ENCODE measurements around the gene ATP5PB.
A peak's percentile ranks its signal among the peaks of the same experiment; 100 is the strongest.

Gene ATP5PB

GRCh38 chr1:111446967-111447892, 2.0 kb upstream of the ATP5PB start:
- DNase-seq (ENCODE audit: low read depth, low spot score), result no peak

DNA sequence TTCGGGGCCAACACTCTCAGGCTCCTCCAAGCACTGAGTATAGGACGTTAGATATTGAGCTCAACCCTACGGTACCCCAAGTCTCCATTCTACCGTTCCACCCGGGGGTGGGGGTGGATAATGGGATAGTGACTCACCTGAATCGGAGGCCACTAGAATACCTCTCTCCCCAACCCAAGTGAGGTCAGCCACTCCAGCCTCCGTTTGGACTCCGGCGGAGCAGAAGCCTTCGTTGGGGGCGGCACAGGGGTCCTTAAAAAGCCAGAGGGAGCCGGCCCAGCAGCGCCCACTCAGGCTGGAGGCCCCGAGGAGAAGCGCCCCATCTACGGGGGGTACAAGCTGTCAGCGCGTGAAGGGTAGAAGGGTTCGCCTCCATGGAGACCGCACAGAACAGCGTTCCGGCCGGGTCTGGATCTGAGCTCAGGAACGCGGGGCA, 764 bp upstream of the ATP5PB start:
- peak; percentile 45 for DNase-seq (ENCODE audit: low read depth, low spot score)

GRCh38 chr1:111449703-111450017, 396 bp downstream of the ATP5PB start:
- no peak for DNase-seq (ENCODE audit: low read depth, low spot score)

DNA sequence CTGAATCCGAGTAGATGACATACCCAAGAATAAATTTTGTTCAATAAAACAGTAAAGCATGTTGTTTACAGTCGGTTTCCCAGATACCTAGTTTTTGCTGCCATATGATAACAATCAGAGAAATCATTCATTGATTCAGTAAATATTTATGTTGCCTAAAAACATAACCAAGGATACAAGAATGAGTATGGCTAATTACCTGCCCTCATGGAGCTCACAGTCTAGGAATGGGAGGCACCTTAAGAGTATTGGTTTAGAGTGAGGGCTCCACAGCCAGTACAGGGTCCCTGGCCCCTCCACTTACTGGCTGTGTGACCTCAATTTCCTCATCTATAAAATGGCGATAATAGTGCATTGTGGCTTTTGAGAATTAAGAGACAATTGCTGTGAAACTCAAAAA, 921 bp downstream of the ATP5PB start:
- DNase-seq (ENCODE audit: low read depth, low spot score), result no peak

- no peak for DNase-seq (ENCODE audit: low read depth, low spot score)
Measured at GRCh38 chr1:111452581-111452980, 3.3 kb downstream of the ATP5PB start.

DNA sequence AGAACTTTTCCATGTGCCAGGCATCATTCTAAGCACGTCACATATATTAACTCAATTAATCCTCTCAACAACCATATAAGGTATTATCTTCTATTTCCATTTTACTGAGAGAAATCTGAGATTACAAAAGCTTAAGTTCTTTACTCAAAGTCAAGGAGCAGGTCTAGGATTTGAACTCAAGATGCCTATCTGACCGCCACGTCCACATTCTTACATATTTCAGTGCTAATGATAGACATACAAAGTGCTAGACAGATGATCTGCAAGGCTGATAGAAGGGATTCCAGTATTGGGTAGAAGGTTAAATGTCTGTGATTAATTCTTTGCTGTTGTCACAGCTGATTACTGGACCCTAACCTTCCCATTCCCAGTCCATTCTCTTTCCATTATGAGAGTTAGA, 4.4 kb downstream of the ATP5PB start:
- no peak for DNase-seq (ENCODE audit: low read depth, low spot score)

DNA sequence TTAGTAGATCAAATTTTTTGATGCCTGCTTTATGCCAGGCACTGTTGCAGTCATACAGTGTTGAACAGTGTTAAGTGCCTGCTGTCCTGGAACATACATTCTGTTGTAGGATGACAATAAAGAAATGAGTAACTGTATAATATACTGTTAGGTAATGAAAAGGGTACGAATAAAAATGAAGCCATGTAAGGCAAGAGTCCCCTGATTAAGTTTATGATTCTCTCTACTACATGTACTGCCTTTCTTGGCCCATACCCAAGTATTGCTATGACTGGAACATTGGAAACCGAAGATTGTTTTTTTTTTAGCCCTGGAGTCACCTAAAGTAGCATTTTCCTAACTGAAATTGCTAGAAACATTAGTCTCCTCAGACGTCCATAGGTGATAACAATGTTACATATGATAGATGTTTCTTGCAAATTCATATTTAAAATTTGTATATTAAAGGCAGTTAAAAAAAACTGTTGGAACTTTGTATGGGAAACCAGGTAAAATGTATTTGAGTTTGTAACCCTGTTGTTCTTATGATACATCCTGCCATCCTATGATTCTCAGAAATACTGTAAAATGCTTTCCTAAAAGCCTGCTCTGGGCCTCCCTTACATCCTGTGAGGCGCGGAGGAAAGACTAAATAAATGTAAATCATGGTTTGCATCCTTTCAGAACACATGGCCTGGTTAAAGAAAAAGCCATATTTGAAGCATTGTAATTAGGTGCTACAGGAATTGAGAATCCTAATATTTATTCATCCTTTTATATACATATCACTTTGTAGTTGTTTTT, 5.8 kb downstream of the ATP5PB start:
- DNase-seq (ENCODE audit: low read depth, low spot score), result no peak

GRCh38 chr1:111455642-111456031, 6.4 kb downstream of the ATP5PB start:
- DNase-seq (ENCODE audit: low read depth, low spot score), result no peak

GRCh38 chr1:111461765-111462164, 12.5 kb downstream of the ATP5PB start:
- no peak for DNase-seq (ENCODE audit: low read depth, low spot score)

- no peak for DNase-seq (ENCODE audit: low read depth, low spot score)
Measured at GRCh38 chr1:111462370-111463028, 13.2 kb downstream of the ATP5PB start.

GRCh38 chr1:111463029-111463683, 13.9 kb downstream of the ATP5PB start:
- DNase-seq (ENCODE audit: low read depth, low spot score), result peak; percentile 44

DNA sequence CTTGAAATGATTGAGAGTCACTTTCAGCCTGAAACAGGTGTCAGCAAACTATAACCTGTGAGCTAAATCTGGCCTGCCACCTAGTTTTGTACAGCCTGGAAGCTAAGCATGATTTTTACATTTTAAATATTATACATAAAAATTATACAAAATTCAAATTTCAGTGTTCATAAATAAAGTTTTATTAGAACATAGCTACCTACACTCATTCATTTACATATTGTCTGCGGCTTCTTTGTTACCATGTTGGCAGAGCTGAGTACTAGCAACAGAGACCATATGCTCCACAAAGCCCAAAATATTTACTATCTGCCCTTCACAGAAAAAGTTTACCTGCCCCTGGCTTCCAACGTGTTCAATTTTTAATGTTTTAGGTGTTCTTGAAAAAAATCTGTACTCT, 16.5 kb downstream of the ATP5PB start:
- DNase-seq (ENCODE audit: low read depth, low spot score), result no peak

- DNase-seq (ENCODE audit: low read depth, low spot score), result no peak
Measured at GRCh38 chr1:111466480-111466879, 17.2 kb downstream of the ATP5PB start.

DNA sequence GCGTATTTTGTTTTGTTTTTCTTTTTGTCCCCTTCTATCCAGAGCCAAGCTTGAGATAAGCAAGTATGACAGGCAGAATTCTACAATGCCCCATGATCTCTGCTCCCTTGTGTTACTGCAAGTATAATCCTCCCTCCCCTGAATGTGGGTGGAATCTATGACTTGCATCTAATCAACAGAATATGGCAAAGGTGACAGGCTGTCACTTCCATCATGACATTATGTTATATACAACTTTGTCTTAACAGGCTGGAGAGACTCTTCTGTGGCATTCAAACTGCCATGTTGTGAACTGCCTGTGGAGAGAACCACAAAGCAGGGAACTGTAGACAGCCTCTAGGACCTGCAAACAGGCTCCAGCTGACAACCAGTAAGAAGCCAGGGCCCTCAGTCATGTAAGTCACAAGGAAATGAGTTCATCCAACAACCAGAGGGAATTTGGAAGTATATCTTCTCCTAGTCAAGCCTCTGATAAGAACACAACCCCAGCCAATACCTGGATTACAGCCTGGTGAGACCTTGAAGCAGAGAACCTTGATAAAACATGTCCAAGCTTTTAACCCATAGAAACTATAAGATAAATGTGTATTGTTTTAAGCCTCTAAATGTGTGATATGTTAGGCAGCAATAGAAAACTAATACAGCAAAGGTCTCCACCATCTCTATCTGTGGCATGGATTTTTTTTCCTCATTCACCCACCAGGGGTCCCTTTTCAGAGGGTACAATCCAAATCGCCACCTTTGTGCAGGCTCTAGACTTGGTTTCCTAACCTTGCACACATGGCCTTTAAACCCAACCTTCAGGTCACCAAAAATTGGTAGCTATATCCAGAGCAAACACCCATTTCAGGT, 18.8 kb downstream of the ATP5PB start:
- no peak for DNase-seq (ENCODE audit: low read depth, low spot score)

- DNase-seq (ENCODE audit: low read depth, low spot score), result no peak
Measured at GRCh38 chr1:111468717-111469100, 19.4 kb downstream of the ATP5PB start.

DNA sequence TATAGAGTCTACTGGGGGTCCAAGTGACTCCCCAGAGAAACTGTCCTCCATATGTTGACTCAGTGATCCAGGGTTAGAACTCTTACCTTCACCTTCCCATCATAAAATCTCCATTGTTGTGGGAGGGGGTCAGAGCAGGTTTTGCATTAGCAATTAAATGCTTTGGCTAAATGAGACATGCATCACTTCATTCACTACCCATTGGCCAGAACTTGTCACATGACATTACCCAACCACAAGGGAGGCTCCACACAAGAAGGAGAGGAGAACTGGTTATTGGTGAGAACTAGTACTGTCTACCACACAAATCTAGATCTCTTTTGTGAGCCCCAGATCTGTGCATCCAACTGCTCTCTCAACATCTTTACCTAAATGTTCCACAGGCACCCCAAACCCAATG, 20.3 kb downstream of the ATP5PB start:
- DNase-seq (ENCODE audit: low read depth, low spot score), result no peak

DNA sequence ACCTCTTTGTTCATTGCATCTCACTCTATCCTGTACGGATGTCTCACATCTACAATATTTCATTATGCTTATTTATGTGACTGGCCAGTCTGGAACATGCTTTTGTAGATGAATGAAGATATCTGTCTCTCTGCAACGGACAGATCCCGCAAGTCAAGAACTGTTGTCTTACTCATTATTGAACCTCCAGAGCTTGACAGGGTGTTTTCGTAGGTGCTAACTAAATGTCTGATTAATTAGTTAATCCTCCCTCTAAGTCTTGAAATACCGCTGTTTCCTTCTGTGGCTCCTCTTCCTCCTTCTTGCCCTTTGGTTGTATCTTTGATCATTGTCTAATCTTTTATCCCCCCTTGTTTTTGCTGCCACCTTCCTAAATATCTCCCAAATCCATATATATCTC, 21.3 kb downstream of the ATP5PB start:
- DNase-seq (ENCODE audit: low read depth, low spot score), result no peak

DNA sequence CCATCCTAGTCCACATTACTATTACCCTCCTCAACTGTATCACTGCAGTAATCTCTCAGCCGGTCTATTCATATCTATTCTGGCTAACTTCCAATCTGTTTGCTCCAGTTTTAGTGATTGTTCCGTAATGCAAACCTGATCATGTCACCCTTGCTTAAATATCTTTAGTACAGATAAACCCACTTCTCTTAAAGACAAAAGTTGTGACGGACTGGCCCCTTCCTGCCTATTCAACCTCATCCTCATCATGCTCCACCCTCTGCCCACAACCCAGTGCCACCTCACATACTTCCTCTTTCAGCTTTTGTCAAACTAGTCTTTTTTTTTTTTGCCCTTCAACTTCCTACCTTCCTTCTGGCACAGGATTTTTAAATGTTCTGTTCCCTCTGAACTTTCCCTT, 21.7 kb downstream of the ATP5PB start:
- no peak for DNase-seq (ENCODE audit: low read depth, low spot score)

DNA sequence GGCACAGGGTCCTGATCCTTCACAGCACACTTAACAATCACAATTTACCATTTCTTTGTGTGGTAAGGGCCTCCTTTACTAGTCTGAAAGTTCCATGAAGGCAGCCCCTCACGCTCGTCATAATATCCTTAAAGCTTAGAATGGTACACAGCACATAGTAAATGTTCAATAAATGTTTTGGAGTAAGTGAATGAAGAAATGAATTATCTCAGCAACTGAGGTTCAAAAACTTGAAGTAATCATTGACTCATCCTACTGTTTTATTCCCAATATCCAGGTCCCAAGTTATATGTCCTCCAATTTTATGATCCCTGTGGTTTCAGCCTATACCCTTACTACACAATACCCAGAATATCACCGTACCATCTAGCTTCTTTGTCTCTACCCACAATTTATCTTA, 22.3 kb downstream of the ATP5PB start:
- no peak for DNase-seq (ENCODE audit: low read depth, low spot score)

GRCh38 chr1:111474106-111474505, 24.8 kb downstream of the ATP5PB start:
- DNase-seq (ENCODE audit: low read depth, low spot score), result no peak

DNA sequence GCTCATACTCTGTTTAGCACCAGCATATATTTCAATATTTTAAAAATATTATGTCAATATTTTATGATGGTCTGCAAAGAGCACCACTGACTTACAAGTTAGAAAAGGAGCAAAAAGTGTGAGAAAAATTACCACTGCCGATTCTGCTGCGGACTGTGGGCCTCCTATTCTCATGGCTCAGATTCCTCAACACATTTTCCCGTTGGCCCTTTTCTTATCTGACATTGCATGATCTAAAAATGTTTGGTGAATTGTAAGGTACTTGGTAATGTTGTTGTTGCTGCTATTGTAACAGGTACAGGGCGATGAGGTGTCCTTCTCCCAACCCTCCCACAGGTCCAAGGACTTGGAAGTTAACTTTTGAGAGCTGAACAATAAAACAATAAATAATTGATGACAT, 25.3 kb downstream of the ATP5PB start:
- DNase-seq (ENCODE audit: low read depth, low spot score), result no peak

All from astrocyte of the hippocampus (primary cell).